Lower leg skin (tissue), 4 donors: Measurements from ENCODE around the gene OR13C8. TPM values are rescaled to one million over a fixed set of nuclear protein-coding genes. Genes with fewer than 3 reads are reported as not detected.

Experiments
- DNase-seq, 2 donors: peaks; one replicate each; pipeline ENCODE4 v3.0.0-alpha.2; 2019; ENCODE audit warnings: low spot score in 2 of 2
- H3K4me3 ChIP-seq: fragments of 200-600 bp; sonication (generic); 2 replicates; pipeline ENCODE4 v1.5.1; 2017; ENCODE audit warnings: mild to moderate bottlenecking, low read depth; ENCODE audit not compliant: poor library complexity, severe bottlenecking
- POLR2A ChIP-seq, 2 donors: fragments of 450-650 bp; IDR thresholded peaks; one replicate each; pipeline ENCODE4 v1.6.1; 2016 to 2017; ENCODE audit warnings: antibody characterized with exemption in 2 of 2, mild to moderate bottlenecking in 1 of 2, moderate library complexity in 1 of 2
- WGBS, 2 donors: methylation state at CpG; one replicate each; pipeline ENCODE4 v1.1.5; 2018; 5-methylcytosine and 5-hydroxymethylcytosine counted together
- intact Hi-C: fragments of 100-400 bp; cut with DNase I; formaldehyde crosslinking; loops from one replicate; pipeline ENCODE4 v1.15.0; 2023; ENCODE audit warnings: low total_unique reads
- total RNA-seq, 4 donors: library from RNA; depleted of rRNA; stranded (reverse); fragments of >200 nt; gene quantifications; one replicate each; pipeline ENCODE4 v1.1.0, GENCODE V29; 2016
- TF ChIP-seq, protein P1 (sequence below), 3 donors: fragments of 450-650 bp; IDR thresholded peaks; one replicate each; pipeline ENCODE4 v1.5.1; 2016; ENCODE audit warnings: antibody characterized with exemption in 3 of 3, mild to moderate bottlenecking in 3 of 3, moderate library complexity in 2 of 3

OR13C8 gene
- total RNA-seq, 4 donors from 2014 or later = not detected

DNA sequence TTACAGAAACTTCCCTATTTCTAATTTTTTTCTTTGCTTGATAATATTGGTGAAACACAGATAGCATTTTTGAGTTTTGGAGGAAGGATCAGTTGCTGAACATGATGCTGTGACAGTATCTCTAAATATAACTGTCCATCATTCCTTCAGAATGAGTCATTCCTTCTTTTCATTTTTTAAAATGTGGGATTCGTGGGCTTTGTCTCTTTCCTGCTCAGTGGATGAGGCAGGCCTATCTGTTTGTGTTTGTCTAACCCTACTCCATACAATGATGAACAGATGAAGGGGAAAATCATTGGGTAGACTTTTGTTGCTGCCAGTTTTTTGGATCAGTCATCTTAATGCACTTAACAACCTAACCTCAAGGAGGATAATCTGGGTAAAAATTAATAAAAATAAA is 15.7 kb upstream of the OR13C8 start:
- H3K4me3 ChIP-seq = no peak overlapping the region
- DNase-seq = no peak
- WGBS, 2 donors = 15 to 19% methylated on average over 1 of the region's 1 CpG
- intact Hi-C loops = no loop called here
- no peak for TF ChIP-seq POLR2A (IDR thresholded peaks at IDR 0.05)
- TF ChIP-seq, protein P1, sequence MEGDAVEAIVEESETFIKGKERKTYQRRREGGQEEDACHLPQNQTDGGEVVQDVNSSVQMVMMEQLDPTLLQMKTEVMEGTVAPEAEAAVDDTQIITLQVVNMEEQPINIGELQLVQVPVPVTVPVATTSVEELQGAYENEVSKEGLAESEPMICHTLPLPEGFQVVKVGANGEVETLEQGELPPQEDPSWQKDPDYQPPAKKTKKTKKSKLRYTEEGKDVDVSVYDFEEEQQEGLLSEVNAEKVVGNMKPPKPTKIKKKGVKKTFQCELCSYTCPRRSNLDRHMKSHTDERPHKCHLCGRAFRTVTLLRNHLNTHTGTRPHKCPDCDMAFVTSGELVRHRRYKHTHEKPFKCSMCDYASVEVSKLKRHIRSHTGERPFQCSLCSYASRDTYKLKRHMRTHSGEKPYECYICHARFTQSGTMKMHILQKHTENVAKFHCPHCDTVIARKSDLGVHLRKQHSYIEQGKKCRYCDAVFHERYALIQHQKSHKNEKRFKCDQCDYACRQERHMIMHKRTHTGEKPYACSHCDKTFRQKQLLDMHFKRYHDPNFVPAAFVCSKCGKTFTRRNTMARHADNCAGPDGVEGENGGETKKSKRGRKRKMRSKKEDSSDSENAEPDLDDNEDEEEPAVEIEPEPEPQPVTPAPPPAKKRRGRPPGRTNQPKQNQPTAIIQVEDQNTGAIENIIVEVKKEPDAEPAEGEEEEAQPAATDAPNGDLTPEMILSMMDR (IDR thresholded peaks at IDR 0.05) = no peak

DNA sequence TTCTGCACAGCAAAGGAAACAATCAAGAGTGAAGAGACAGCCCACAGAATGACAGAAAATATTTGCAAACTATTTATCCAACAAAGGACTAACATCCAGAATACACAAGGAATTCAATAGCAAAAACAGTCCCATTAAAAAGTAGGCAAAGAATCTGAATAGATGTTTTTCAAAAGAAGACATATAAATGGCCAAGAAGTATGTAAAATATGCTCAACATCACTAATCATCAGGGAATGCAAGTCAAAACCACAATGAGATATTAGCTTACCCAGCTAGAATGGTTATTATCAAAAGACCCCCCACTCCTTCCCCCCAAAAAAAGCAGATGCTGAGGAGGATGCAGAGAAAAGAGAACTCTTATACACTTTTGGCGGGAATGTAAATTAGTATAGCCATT is 13.4 kb upstream of the OR13C8 start:
- DNase-seq = no peak
- TF ChIP-seq, protein P1 (IDR thresholded peaks at IDR 0.05) = no peak
- no peak for TF ChIP-seq POLR2A (IDR thresholded peaks at IDR 0.05)
- intact Hi-C loops = no loop called here
- no peak overlapping the region for H3K4me3 ChIP-seq
- 88 to 100% methylated on average over 1 of the region's 1 CpG for WGBS, 2 donors

DNA sequence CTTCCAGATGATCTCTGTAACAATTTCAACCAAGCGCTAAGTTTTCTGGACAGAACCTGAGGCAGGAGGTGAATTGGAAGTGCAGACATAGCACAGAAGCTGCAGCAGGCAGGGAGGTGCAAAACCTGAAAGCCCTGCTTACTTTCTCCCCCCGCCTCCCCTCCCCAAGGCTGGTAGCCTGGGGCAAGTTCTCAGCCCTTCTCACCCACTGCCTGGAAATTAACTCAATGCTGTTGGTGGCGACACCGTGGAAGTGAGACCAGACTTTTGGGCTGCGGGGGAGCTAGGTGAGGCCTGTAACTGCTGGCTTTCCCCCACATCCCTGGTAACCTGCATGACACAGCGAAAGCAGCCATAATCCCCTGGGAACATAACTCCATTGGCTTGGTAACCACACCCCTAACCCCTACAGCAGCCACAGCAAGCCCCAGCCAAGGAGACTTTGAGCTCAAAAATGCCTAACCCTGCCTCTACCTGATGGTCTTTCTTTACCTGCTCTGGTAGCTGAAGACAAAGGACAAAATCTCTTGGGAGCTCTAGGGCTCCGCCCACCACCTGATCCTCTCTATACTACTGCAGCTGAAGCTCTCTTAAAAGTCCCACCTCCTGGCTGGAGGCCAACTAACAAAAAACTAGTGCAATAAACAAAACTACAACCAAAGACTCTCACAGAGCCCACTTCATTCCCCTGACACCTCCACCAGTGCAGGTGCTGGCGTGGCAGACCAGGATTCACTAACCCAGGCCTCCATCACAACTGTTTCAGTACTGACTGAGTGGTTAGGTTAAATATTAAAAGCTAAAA is 11.9 kb upstream of the OR13C8 start:
- no peak for DNase-seq
- no peak for TF ChIP-seq POLR2A (IDR thresholded peaks at IDR 0.05)
- TF ChIP-seq, protein P1 (IDR thresholded peaks at IDR 0.05) = no peak
- H3K4me3 ChIP-seq = no peak overlapping the region
- intact Hi-C loops = no loop called here
- WGBS, 2 donors = 79 to 83% methylated on average over 8 of the region's 8 CpGs

GRCh38 chr9:104564358-104564757 is 4.6 kb upstream of the OR13C8 start:
- DNase-seq = no peak
- intact Hi-C loops = no loop called here
- no peak for TF ChIP-seq POLR2A (IDR thresholded peaks at IDR 0.05)
- TF ChIP-seq, protein P1 (IDR thresholded peaks at IDR 0.05) = no peak
- H3K4me3 ChIP-seq = no peak overlapping the region
- 19 to 39% methylated on average over 1 of the region's 1 CpG for WGBS, 2 donors

DNA sequence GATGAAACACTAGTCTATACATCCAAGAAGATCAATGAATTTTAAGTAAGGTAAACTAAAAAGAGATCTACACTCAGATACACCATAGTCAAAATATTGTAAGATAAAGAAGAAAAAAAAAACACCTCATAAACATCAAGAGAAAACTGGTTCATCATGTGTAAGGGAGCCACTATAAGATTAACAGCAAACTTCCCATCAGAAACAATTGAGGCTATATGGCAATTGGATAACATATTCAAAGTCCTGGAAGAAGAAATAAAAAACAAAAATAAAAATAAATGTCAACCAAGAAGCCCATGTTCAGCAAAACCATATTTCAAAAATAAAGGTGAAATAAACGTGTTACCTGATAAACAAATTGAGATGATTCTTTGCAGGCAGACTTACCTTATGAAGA is 3.6 kb downstream of the OR13C8 start:
- DNase-seq = no peak
- H3K4me3 ChIP-seq = no peak overlapping the region
- intact Hi-C loops = loop anchor here (5.0 kb wide), 1 partner anchor 1090 kb away; no protein-coding TSS in a partner anchor
- WGBS, 2 donors = 63 to 83% methylated on average over 1 of the region's 1 CpG
- TF ChIP-seq POLR2A (IDR thresholded peaks at IDR 0.05) = no peak
- TF ChIP-seq, protein P1 (IDR thresholded peaks at IDR 0.05) = no peak
